Choroid plexus epithelial cell (primary cell): ENCODE data around the gene KIF17.

ENCODE experiments used
- DNase-seq: peaks from one replicate; pipeline ENCODE4 v3.0.0-alpha.2; 2010; ENCODE audit warnings: low read depth
- H3K4me3 ChIP-seq: 2 replicates; pipeline ENCODE4 v1.5.1; 2011; ENCODE audit warnings: low read depth, mild to moderate bottlenecking, control low read depth, low read length, moderate library complexity
- TF ChIP-seq, protein P1 (sequence below): conservative IDR thresholded peaks from 2 replicates; pipeline ENCODE4 v1.5.1; 2011; ENCODE audit warnings: low read depth, mild to moderate bottlenecking, control low read depth, inconsistent platforms, low read length, moderate library complexity

KIF17 gene

DNA sequence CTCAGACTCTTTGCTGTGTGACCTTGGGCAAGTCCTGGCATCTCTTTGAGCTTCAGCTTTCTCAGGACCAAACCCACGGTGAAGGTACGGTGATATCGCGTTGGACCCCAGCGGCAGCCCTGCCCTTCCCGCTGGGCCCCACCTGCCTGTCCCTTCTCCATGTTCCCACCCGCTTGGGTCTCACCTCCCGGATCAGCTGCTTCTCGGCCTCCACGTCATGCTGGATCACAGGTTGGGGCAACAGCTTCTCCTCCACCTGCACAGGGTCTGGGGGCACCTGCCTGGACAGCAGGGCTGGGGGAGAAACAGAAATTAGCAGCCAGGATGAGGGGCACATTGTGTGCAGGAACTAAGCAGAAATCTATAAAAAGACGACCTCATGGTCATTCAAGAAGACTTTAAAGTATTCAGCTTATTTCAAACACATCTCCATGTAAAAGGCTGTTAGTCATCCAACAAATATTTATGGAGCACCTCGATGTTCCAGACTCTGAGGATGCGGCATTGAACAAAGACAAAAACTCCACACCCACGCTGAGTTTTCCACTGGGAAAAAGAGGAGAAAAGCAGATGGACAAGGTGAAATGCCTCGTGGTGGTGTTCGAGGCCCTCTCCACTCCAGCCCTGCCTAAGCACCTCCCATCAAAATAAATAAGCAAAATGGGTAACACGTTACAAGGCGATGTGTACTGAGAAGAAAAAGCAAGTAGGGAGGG, 19.5 kb downstream of the KIF17 start:
- DNase-seq: peak; percentile 51
- H3K4me3 ChIP-seq: no peak overlapping the region

DNA sequence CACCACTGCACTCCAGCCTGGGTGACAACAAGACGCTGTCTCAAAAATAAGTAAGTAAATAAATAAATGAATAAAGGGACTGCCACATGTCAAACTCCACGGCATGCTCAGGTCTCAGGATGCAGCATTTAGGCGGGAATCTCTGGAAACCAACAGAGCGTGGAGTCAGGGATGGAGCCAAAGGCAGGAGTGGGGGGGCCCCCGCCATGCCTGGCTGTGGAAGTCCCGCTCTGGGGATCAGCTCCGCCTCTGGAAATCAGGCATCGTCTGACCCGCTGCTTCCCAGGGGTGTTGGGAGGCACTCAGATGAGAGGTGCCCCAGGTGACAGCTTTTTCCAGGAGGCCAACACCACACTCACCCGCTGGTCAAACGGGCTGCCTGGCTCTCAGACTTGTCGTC, 20.2 kb downstream of the KIF17 start:
- no peak overlapping the region for H3K4me3 ChIP-seq
- TF ChIP-seq, protein P1, sequence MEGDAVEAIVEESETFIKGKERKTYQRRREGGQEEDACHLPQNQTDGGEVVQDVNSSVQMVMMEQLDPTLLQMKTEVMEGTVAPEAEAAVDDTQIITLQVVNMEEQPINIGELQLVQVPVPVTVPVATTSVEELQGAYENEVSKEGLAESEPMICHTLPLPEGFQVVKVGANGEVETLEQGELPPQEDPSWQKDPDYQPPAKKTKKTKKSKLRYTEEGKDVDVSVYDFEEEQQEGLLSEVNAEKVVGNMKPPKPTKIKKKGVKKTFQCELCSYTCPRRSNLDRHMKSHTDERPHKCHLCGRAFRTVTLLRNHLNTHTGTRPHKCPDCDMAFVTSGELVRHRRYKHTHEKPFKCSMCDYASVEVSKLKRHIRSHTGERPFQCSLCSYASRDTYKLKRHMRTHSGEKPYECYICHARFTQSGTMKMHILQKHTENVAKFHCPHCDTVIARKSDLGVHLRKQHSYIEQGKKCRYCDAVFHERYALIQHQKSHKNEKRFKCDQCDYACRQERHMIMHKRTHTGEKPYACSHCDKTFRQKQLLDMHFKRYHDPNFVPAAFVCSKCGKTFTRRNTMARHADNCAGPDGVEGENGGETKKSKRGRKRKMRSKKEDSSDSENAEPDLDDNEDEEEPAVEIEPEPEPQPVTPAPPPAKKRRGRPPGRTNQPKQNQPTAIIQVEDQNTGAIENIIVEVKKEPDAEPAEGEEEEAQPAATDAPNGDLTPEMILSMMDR: no peak
- no peak for DNase-seq

More for the DNA sequence above, 19.5 kb downstream of the KIF17 start:
- TF ChIP-seq, protein P1: no peak

DNA sequence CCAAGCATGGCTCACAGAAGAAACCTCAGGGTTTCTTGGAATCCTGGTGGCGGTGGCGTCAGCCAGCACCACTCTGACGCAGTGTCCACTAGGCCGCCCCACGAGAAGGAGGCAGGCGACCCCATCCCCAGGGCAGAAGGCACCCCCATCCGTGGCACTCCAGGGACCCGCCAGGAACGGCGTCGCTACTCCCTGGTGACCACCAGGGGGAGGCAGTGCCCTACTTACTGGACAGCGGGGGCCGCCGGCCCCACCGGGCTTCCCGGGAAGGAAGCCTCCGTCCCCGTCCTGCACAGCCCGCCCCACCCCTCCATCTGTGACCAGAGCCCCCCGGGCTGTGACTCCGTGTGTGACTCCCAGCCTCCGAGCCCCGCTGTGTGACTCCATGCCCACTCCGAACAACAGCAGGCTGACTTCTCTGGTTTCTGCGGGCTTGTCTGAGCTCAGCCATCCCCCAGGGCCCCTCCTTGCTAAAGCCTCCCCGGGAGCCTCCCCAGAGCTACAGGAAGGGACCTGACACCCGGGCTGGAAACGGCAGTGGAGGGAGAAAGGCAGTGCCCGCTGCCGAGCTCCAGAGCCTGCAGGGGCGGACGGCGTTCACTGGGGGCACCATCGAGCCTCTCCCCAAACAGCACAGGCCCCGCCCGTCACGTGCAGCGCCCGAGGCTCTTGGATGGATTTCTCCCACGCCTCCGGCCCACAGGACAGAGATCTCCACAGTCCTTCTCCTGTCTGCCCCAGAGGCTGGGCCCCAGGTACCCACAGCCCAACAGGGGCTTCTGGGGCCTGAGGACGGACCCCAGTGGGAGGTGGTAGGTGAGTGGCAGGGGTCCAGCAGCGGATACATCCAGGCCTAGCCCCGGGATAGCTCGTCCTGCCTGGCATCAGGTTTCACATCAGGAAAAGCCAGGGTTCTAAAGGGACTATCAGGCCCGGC, 21.1 kb downstream of the KIF17 start:
- TF ChIP-seq, protein P1: peak; percentile 85
- DNase-seq: peak; percentile 92
- H3K4me3 ChIP-seq: peak overlapping the region; percentile 66

DNA sequence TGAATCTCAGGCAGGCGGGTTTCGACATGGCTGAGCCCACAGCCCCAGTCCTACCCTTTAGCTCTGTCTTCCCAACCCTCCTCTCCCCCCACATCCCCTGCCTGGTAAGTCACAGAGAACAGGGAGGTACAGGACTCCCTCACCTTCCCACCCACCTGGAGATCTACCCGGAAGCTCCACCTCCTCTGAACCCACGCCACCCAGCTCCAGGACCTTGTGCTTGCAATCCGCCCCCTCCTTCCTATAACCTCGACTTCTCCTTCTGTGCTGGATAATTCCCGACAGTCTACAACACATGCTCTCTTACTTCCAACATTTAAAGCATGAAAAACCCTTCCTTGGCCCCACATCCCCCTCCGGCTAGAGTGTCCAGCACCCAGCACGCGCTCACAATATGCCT, 22.3 kb downstream of the KIF17 start:
- TF ChIP-seq, protein P1: no peak
- DNase-seq: no peak
- H3K4me3 ChIP-seq: no peak overlapping the region

DNA sequence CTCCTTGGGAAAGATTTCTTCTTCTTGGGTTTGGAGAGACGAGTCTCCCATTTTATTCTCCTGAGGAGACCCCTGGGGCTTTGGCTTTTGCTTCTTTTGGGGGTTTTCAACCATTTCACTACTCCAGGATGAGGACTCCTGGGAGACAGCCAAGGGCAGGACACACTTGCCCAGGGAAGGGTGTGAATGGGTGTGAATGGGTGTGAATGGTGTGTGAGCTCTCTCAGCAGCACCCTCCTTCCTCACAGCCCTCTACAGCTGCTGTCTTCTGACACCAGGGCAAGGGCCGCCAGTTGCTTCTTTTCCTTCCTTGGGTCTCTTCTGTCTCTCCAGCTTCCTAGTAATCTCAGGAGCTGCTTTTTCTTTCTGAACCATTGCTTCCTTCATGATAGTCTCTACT, 24.2 kb downstream of the KIF17 start:
- TF ChIP-seq, protein P1: no peak
- H3K4me3 ChIP-seq: no peak overlapping the region
- DNase-seq: no peak

DNA sequence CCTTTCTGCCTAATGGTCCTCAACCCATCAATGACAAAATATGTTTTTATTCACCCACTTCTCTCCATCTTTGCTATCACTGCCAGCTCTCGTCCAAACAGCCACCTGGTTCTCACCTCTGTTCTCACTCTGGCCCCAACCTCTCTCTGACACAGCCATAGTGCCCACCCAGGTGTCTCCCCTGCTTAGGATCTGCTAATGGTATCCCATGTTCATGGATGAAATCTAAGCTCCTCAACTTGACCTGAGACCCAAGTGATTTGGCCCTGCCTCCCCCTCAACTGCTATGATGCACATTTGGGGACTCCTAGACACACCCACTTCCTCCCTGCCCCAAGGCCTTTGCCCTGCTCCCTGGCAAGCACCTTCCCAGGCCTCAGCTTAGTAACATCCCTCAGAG, 25.9 kb downstream of the KIF17 start:
- TF ChIP-seq, protein P1: no peak
- H3K4me3 ChIP-seq: no peak overlapping the region
- DNase-seq: no peak
